HUES48 (cell line): ENCODE measurements around the gene EPHB2.

Experiments
- H3K27ac ChIP-seq: one replicate; pipeline ENCODE4 v1.7.0; 2013; ENCODE audit warnings: low read depth, low read length, inconsistent platforms
- H3K27me3 ChIP-seq: 2 replicates; pipeline ENCODE4 v1.6.1; 2013; ENCODE audit warnings: mild to moderate bottlenecking, low read length; ENCODE audit not compliant: control insufficient read depth, insufficient read depth
- H3K36me3 ChIP-seq: 2 replicates; pipeline ENCODE4 v1.6.1; 2013; ENCODE audit warnings: low read length; ENCODE audit not compliant: control insufficient read depth, insufficient read depth
- H3K4me1 ChIP-seq: 2 replicates; pipeline ENCODE4 v1.6.1; 2013; ENCODE audit warnings: mild to moderate bottlenecking, low read length; ENCODE audit not compliant: control insufficient read depth, insufficient read depth
- H3K4me3 ChIP-seq: 2 replicates; pipeline ENCODE4 v1.5.1; 2013; ENCODE audit warnings: mild to moderate bottlenecking, low read depth, low read length
- H3K9ac ChIP-seq: 2 replicates; pipeline ENCODE4 v1.6.1; 2013; ENCODE audit warnings: mild to moderate bottlenecking, low read depth, low read length, moderate library complexity
- H3K9me3 ChIP-seq: 2 replicates; pipeline ENCODE4 v1.6.1; 2013; ENCODE audit warnings: low read length; ENCODE audit not compliant: control insufficient read depth, insufficient read depth

EPHB2 gene

DNA sequence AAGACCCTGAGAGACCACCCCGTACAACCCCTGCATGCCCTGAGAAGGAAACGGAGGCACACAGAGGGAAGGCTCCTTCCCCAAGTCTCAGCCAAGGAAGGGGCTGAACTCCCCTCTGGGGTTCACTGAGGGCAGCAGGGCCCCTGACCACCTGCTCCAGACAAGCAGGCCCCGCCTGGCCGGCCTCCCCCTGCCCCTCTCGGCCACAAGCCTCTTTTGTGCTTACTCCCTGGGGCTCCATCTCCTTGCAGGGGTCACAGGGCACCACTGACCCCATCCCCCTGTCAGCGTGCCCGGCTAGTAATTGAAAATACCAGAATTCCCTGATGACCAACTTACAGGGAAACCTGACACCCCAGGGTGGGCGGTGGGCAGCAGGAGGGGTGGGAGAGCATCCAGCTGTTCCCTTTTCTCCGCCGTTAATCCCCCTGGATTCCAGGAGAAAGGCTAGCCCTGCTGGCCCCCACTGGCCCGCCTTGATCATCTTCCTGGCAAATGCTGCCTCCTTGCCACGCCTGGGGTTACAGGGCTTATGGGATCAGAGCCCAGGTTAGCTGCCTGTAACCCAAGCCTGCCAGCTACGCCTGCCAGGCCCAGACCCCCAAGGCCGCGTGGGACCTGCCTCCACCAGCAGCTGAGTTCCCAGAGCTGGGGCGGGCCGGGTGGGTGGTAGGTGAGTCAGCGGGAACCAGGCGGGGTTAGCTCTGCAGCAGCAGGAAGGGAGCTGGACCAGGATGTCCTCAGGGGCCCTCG, 165.9 kb downstream of the EPHB2 start:
- Histone ChIP-seq H3K27ac (peak overlapping the region; percentile 59), H3K4me3 (no peak overlapping the region), H3K4me1 (peaks cover 18% of the 10 kb centered on the region), H3K9me3 (no peaks in the 10 kb centered on the region), H3K27me3 (no peaks in the 10 kb centered on the region), H3K9ac (no peak overlapping the region), H3K36me3 (no peaks in the 10 kb centered on the region)

DNA sequence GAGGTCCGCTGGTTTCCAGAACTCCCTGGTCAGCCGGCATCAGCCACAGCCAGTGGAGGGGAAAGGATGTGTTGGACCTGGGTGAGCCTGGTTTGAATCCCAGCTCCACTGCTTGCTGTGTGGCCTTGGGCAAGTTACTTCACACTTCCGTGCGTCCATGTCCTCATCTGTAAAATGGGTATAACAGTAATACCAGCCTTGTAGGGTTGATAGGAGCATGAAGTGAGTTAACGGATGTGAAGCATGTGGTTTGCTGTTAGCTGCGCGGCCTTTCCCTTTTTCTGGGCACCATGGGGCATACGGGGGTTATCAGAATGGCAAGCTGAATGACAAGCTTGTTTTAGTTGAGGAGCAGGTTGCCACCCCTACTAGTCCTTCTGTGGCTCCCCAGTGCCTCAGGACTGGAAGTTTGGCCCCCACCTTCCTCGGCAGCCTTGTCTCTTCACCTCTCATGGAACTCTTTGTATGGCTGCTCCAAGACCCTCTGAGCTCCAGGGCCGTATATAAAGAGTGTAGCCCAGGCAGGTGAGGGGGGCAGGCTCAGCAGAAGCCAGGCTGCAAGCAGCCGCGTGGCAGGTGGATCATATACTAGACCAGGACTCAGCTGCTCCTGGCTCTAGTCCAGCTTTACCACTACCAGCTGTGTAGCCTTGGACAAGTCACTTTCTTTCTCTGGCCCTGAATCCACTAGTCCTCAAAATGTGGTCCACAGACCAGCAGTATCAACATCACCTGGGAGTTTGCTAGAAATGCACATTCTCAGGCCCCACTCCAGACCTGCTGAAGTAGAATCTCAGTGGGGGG, 166.7 kb downstream of the EPHB2 start:
- Histone ChIP-seq H3K27me3 (no peaks in the 10 kb centered on the region), H3K4me3 (no peak overlapping the region), H3K36me3 (no peaks in the 10 kb centered on the region), H3K9ac (no peak overlapping the region), H3K9me3 (no peaks in the 10 kb centered on the region), H3K27ac (peak overlapping the region; percentile 59), H3K4me1 (peaks cover 18% of the 10 kb centered on the region)

DNA sequence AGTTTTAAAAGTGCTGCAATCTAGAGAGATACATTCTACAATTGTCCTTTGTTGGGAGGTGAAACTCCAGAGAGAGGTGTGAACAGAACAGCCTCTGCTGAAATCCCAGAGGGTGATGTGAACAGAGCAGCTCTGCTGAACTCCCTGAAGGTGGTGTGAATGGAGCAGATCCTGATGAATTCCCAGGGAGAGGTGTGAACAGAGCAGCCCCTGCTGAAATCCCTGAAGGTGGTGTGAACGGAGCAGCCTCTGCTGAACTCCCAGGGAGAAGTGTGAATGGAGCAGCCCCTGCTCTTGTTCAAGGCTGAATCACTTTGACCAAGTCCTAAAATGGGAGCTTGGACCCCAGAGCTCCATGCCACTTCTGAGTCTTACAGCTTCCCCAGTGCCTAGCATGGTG, 167.3 kb downstream of the EPHB2 start:
- Histone ChIP-seq H3K4me3 (no peak overlapping the region), H3K36me3 (no peaks in the 10 kb centered on the region), H3K9ac (no peak overlapping the region), H3K4me1 (peaks cover 18% of the 10 kb centered on the region), H3K27me3 (no peaks in the 10 kb centered on the region), H3K27ac (no peak overlapping the region), H3K9me3 (no peaks in the 10 kb centered on the region)

DNA sequence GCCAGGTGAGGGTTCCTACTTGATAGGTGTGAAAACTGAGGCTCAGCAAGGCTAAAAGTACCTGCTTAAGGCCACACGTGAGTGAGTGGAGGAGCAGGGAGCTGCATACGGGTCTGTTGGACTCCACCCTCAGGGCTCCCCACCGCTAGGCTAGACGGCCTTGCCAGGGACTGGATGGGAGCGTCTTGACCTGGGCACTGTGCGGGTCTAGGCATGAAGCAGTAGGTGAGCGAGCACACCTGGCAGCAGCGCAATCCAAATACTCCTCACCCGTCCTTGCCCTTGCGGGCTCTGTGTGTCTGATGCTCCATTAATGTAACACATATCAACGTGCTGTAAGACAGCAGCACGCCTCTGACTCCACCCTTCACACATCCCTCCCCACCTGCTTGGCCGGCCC, 168.0 kb downstream of the EPHB2 start:
- H3K9ac ChIP-seq = no peak overlapping the region
- peaks cover 18% of the 10 kb centered on the region for H3K4me1 ChIP-seq

DNA sequence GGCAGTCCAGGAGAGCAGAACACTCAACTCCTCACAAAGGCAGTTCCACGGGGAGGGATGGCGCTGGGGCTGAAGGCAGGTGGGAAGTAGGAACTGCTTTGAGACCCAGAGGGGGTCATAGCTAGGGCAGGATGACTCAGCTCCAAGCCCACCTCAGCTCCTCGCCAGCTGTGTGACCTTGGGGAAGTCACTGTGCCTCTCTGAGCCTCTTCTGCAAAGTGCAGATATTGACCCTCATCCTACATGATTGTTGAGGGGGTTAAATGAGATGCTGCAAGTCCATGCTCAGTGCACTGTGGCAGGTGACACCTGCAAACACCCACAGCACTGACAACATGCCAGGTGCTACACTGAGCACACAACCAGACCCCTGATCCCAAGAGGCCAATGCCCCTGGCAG, 168.8 kb downstream of the EPHB2 start:
- Histone ChIP-seq H3K27ac (no peak overlapping the region), H3K36me3 (no peaks in the 10 kb centered on the region), H3K27me3 (no peaks in the 10 kb centered on the region), H3K4me3 (no peak overlapping the region), H3K4me1 (peaks cover 18% of the 10 kb centered on the region), H3K9ac (no peak overlapping the region), H3K9me3 (no peaks in the 10 kb centered on the region)

More for the DNA sequence above, 168.0 kb downstream of the EPHB2 start:
- Histone ChIP-seq H3K4me3 (no peak overlapping the region), H3K9me3 (no peaks in the 10 kb centered on the region), H3K36me3 (no peaks in the 10 kb centered on the region), H3K27me3 (no peaks in the 10 kb centered on the region), H3K27ac (no peak overlapping the region)

DNA sequence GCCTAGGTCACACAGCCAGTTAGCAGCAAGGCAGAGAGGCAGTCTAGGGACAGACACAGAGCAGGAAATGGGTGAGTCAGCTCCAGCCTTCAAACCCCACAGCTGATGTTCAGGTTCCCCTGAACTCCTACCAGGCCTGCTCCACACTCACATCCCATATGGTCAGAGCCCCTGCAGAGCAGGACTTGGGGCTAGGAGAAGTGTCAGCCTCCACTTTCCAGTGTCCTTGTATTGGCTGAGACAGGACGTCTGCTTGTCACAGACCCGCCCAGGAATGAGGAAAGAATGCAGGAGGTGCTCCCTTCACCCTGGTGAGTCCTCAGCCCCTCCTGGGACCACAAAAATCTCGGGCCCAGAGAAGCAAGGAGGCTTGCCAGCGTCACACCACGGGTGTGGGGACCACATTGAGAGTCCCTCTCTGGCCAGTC, 169.5 kb downstream of the EPHB2 start:
- peaks cover 14% of the 10 kb centered on the region for H3K4me1 ChIP-seq
- no peaks in the 10 kb centered on the region for H3K27me3 ChIP-seq
- H3K27ac ChIP-seq = no peak overlapping the region
- H3K9ac ChIP-seq = no peak overlapping the region
- no peaks in the 10 kb centered on the region for H3K9me3 ChIP-seq
- no peak overlapping the region for H3K4me3 ChIP-seq
- no peaks in the 10 kb centered on the region for H3K36me3 ChIP-seq

DNA sequence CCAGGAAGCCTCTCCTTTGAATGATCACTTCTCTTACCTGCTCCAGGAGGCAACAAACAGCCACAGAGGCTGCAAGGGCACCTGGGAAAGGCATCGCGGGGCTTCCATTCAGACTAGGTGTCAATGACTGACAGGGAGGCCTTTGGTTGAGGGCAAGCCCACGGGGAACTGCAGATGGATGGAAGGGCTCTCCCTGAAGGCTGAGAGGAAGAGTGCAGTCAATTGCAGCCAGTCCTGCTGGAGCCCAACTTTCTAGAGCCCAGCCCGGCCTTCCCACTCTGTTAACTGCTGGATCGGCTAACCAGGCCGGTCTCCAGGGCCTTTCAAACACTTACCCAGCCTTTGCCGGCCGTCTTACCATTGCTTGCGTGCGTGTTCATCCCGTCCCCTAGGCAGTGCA, 172.8 kb downstream of the EPHB2 start:
- H3K27ac ChIP-seq = no peak overlapping the region
- no peak overlapping the region for H3K9ac ChIP-seq
- no peaks in the 10 kb centered on the region for H3K4me1 ChIP-seq
- H3K4me3 ChIP-seq = no peak overlapping the region
- H3K36me3 ChIP-seq = no peaks in the 10 kb centered on the region
- no peaks in the 10 kb centered on the region for H3K9me3 ChIP-seq
- no peaks in the 10 kb centered on the region for H3K27me3 ChIP-seq

DNA sequence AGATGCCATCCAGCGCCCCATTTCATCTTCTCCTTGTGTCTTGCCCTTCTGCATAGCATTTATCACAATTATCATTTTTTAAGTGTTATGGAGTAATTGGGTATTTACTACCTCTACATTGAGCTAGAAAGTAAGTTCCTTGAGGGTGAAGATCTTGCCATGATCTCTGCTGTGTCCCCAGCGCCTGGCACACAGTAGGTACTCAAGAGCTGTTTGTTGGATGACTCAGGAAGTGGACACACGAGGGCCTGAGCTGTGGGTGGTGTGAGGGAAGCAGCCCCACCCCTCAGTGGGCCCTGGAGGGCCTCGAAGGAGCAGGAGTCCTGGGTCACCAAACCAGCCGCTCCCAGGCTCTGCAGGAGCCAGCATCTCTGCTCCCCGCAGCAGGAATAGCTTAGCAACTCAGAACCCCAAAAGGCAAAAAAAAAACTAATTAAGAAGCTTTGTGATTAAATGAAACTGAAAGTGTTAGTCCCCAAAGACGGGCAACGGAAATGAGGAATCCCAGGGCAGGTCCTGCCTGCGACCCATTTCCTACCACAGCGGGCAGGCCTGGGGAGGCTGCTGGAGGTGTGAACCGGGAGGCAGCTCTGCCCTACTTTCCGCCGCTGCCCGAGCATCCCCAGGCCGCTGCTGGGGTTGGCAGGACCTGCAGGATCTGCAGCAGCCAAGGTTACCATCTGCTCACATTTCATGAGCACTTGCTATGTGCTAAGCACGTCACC, 174.3 kb downstream of the EPHB2 start:
- no peaks in the 10 kb centered on the region for H3K9me3 ChIP-seq
- no peaks in the 10 kb centered on the region for H3K27me3 ChIP-seq
- H3K36me3 ChIP-seq = no peaks in the 10 kb centered on the region
- H3K9ac ChIP-seq = no peak overlapping the region
- H3K4me1 ChIP-seq = no peaks in the 10 kb centered on the region
- no peak overlapping the region for H3K4me3 ChIP-seq
- no peak overlapping the region for H3K27ac ChIP-seq

DNA sequence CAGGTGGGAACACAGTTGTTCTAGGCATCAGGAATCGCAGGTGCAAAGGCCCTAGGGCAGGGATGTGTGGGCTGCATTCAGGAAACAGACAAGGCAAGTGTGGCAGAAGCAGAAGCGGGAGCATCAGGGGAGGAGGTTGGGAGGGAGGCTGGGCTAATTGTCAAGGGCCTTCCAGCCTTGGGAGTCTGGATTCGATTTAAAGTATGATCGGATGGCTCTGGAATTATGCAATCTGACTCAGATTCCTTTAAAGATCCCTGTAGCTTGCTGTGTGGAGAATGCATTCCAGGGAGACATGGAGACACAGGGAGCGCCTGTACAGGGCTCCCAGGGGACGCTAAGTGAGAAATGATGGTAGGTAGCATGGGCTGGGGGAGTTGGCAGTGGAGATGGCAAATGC, 175.6 kb downstream of the EPHB2 start:
- H3K9ac ChIP-seq = no peak overlapping the region

DNA sequence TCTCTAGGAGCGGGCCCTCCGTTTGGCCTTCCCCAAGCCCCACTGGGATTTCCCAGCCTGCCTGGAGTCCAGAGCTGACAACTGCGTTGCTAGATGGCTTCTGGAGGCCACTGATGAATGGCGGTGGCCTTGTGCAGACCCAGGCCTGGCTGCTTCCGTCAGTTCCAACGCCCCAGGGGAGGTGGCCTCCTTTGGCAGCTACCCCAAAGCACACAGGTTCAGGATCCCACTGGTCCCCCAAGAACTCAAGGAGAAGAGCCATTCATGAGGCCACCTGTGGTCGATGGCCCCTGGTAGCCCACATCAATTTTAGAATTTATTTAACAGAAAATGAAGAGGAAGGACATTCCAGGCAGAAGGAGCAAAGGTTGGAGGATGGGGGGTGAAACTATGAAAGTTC, 176.9 kb downstream of the EPHB2 start:
- no peaks in the 10 kb centered on the region for H3K4me1 ChIP-seq
- no peak overlapping the region for H3K4me3 ChIP-seq
- no peaks in the 10 kb centered on the region for H3K9me3 ChIP-seq
- H3K27me3 ChIP-seq = no peaks in the 10 kb centered on the region
- no peak overlapping the region for H3K27ac ChIP-seq
- no peaks in the 10 kb centered on the region for H3K36me3 ChIP-seq
- H3K9ac ChIP-seq = no peak overlapping the region

More for the DNA sequence above, 175.6 kb downstream of the EPHB2 start:
- Histone ChIP-seq H3K4me3 (no peak overlapping the region), H3K27me3 (no peaks in the 10 kb centered on the region), H3K36me3 (no peaks in the 10 kb centered on the region), H3K4me1 (no peaks in the 10 kb centered on the region), H3K27ac (no peak overlapping the region), H3K9me3 (no peaks in the 10 kb centered on the region)
